Vagina (tissue), 2 donors: ENCODE measurements around the gene OS9. TPM values are rescaled to one million over a fixed set of nuclear protein-coding genes. Genes with fewer than 3 reads are reported as not detected.
"Not testable (repeated sequence)": the region's sequence is repeated elsewhere in the genome, so short reads cannot be mapped to it uniquely, and the experiment has no call there.

Experiments
- DNase-seq, 2 donors: peaks; one replicate each; pipeline ENCODE4 v3.0.0-alpha.2; 2017; ENCODE audit errors: extremely low spot score in 2 of 2
- H3K27ac ChIP-seq: fragments of 200-600 bp; sonication (generic); one replicate; pipeline ENCODE4 v1.5.1; 2019
- H3K27me3 ChIP-seq: fragments of 200-600 bp; sonication (generic); one replicate; pipeline ENCODE4 v1.5.1; 2019
- H3K36me3 ChIP-seq, 2 donors: fragments of 200-600 bp; sonication (generic); one replicate each; pipeline ENCODE4 v1.5.1; 2017 to 2019
- H3K4me1 ChIP-seq: fragments of 200-600 bp; sonication (generic); one replicate; pipeline ENCODE4 v1.5.1; 2019
- H3K4me3 ChIP-seq, 2 donors: fragments of 200-600 bp; sonication (generic); 1 replicate in 1 of 2; 2 replicates in 1 of 2; pipeline ENCODE4 v1.5.1; 2016 to 2019
- H3K9me3 ChIP-seq: fragments of 200-600 bp; sonication (generic); one replicate; pipeline ENCODE4 v1.5.1; 2019
- CTCF ChIP-seq, 3 experiments: fragments of 450-650 bp in 2 of 3; fragments of 200-600 bp in 1 of 3; sonication (generic) in 1 of 3; IDR thresholded peaks; one replicate each; pipeline ENCODE4 v1.5.1; 2017 to 2019; ENCODE audit warnings: antibody characterized with exemption in 3 of 3, mild to moderate bottlenecking in 2 of 3, moderate library complexity in 2 of 3
- POLR2A ChIP-seq, 2 donors: fragments of 450-650 bp; IDR thresholded peaks; one replicate each; pipeline ENCODE4 v1.6.1; 2017; ENCODE audit warnings: antibody characterized with exemption in 2 of 2, mild to moderate bottlenecking in 2 of 2, moderate library complexity in 2 of 2
- POLR2AphosphoS5 ChIP-seq, 2 donors: sonication (generic); formaldehyde crosslinking; IDR thresholded peaks; one replicate each; pipeline ENCODE4 v1.9.0; 2017; ENCODE audit warnings: antibody characterized with exemption in 2 of 2, mild to moderate bottlenecking in 2 of 2, low read depth in 1 of 2; ENCODE audit not compliant: insufficient read depth in 1 of 2
- intact Hi-C: fragments of 100-400 bp; cut with DNase I; formaldehyde crosslinking; loops from one replicate; pipeline ENCODE4 v1.15.1; 2023
- total RNA-seq: library from RNA; depleted of rRNA; stranded (reverse); fragments of >200 nt; gene quantifications from one replicate; pipeline ENCODE4 v1.2.3, GENCODE V29; 2016

OS9 gene
- total RNA-seq, 1 donor from 2014 or later, result 105 TPM

GRCh38 chr12:57672801-57673200, 21.1 kb upstream of the OS9 start:
- TF ChIP-seq CTCF (IDR thresholded peaks at IDR 0.05), result no peak
- no peak for TF ChIP-seq POLR2A (IDR thresholded peaks at IDR 0.05)
- TF ChIP-seq POLR2AphosphoS5 (IDR thresholded peaks at IDR 0.05; ENCODE audit: insufficient read depth in 1 of 2, low read depth in 1 of 2), result no peak
- Histone ChIP-seq H3K27ac (no peak overlapping the region), H3K4me3 (no peak overlapping the region), H3K4me1 (no peaks in the 10 kb centered on the region), H3K36me3 (no peaks in the 10 kb centered on the region), H3K27me3 (no peaks in the 10 kb centered on the region), H3K9me3 (no peaks in the 10 kb centered on the region)
- intact Hi-C loops, result no loop called here
- no peak for DNase-seq

GRCh38 chr12:57674691-57675090, 19.2 kb upstream of the OS9 start:
- no peak for DNase-seq
- intact Hi-C loops, result no loop called here
- TF ChIP-seq POLR2AphosphoS5 (IDR thresholded peaks at IDR 0.05; ENCODE audit: insufficient read depth in 1 of 2, low read depth in 1 of 2) (no peak), CTCF (IDR thresholded peaks at IDR 0.05) (no peak), POLR2A (IDR thresholded peaks at IDR 0.05) (no peak)
- Histone ChIP-seq H3K4me3 (no peak overlapping the region), H3K27ac (no peak overlapping the region), H3K4me1 (no peaks in the 10 kb centered on the region), H3K36me3 (no peaks in the 10 kb centered on the region), H3K9me3 (no peaks in the 10 kb centered on the region), H3K27me3 (no peaks in the 10 kb centered on the region)

GRCh38 chr12:57677947-57678346, 16.0 kb upstream of the OS9 start:
- H3K27me3 ChIP-seq, H3K9me3 ChIP-seq, H3K27ac ChIP-seq, intact Hi-C loops, H3K36me3 ChIP-seq, H3K4me3 ChIP-seq, DNase-seq, H3K4me1 ChIP-seq: not testable (repeated sequence)

- no peak overlapping the region for H3K4me3 ChIP-seq
- no peak for DNase-seq
- intact Hi-C loops, result no loop called here
- no peak overlapping the region for H3K27ac ChIP-seq
- H3K27me3 ChIP-seq, result no peaks in the 10 kb centered on the region
- H3K4me1 ChIP-seq, result no peaks in the 10 kb centered on the region
- H3K36me3 ChIP-seq, result no peaks in the 10 kb centered on the region
- no peak for TF ChIP-seq POLR2AphosphoS5 (IDR thresholded peaks at IDR 0.05; ENCODE audit: insufficient read depth in 1 of 2, low read depth in 1 of 2)
- no peak for TF ChIP-seq POLR2A (IDR thresholded peaks at IDR 0.05)
- no peak for TF ChIP-seq CTCF (IDR thresholded peaks at IDR 0.05)
- H3K9me3 ChIP-seq, result no peaks in the 10 kb centered on the region
These were observed 14.2 kb upstream of the OS9 start for GRCh38 chr12:57679697-57680096.

GRCh38 chr12:57687862-57688261, 6.1 kb upstream of the OS9 start:
- no peaks in the 10 kb centered on the region for H3K9me3 ChIP-seq
- no peaks in the 10 kb centered on the region for H3K36me3 ChIP-seq
- H3K27ac ChIP-seq, result no peak overlapping the region
- no peak for TF ChIP-seq CTCF (IDR thresholded peaks at IDR 0.05)
- no peak for DNase-seq
- H3K4me1 ChIP-seq, result no peaks in the 10 kb centered on the region
- no peaks in the 10 kb centered on the region for H3K27me3 ChIP-seq
- no peak overlapping the region for H3K4me3 ChIP-seq
- intact Hi-C loops, result no loop called here

- no peak overlapping the region for H3K27ac ChIP-seq
- intact Hi-C loops, result no loop called here
- no peak for TF ChIP-seq POLR2AphosphoS5 (IDR thresholded peaks at IDR 0.05; ENCODE audit: insufficient read depth in 1 of 2, low read depth in 1 of 2)
- no peak for TF ChIP-seq POLR2A (IDR thresholded peaks at IDR 0.05)
- no peak for TF ChIP-seq CTCF (IDR thresholded peaks at IDR 0.05)
- no peaks in the 10 kb centered on the region for H3K27me3 ChIP-seq
- H3K4me1 ChIP-seq, result no peaks in the 10 kb centered on the region
- DNase-seq, result no peak
- H3K4me3 ChIP-seq, result no peak overlapping the region
- H3K9me3 ChIP-seq, result no peaks in the 10 kb centered on the region
- no peaks in the 10 kb centered on the region for H3K36me3 ChIP-seq
These were observed 5.0 kb upstream of the OS9 start for GRCh38 chr12:57688931-57689330.
